ENCODE measurements around the gene ADCY6.

DNA sequence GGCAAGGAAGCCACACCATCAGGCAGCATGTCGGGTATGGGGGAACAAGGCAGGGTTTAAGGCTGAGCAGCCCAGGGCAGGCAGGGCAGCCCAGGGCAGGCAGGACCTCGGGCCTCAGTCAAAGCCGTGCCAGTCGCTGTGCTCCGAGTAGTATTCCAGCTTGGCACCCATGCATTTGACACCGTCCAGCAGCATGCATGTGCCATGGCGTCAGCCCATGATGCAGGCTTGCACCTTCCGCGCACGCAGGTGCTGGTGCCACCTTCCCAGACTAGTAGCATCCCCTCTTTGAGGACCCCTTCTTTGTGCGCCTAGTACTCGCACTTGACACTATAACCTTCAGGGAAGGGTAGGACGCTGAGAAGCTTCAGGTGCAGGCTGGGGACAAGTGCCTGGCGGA, 11.6 kb upstream of the ADCY6 start:
- no peak for TF ChIP-seq POLR2A (IDR thresholded peaks at IDR 0.05)
- TF ChIP-seq, protein P1, sequence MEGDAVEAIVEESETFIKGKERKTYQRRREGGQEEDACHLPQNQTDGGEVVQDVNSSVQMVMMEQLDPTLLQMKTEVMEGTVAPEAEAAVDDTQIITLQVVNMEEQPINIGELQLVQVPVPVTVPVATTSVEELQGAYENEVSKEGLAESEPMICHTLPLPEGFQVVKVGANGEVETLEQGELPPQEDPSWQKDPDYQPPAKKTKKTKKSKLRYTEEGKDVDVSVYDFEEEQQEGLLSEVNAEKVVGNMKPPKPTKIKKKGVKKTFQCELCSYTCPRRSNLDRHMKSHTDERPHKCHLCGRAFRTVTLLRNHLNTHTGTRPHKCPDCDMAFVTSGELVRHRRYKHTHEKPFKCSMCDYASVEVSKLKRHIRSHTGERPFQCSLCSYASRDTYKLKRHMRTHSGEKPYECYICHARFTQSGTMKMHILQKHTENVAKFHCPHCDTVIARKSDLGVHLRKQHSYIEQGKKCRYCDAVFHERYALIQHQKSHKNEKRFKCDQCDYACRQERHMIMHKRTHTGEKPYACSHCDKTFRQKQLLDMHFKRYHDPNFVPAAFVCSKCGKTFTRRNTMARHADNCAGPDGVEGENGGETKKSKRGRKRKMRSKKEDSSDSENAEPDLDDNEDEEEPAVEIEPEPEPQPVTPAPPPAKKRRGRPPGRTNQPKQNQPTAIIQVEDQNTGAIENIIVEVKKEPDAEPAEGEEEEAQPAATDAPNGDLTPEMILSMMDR (IDR thresholded peaks at IDR 0.05): no peak
